GM21786 (cell line): ENCODE data around the gene MFGE8.
A peak's percentile ranks its signal among the peaks of the same experiment; 100 is the strongest.

Source experiments
- ATAC-seq: cut with Tn5 transposase; IDR thresholded peaks from one replicate; pipeline ENCODE4 v1.9.1; 2021; ENCODE audit not compliant: unreplicated experiment

Gene MFGE8

GRCh38 chr15:88900309-88900981 lies 12.7 kb downstream of the MFGE8 start:
- no peak for ATAC-seq

GRCh38 chr15:88899251-88899650 lies 13.9 kb downstream of the MFGE8 start:
- no peak for ATAC-seq

GRCh38 chr15:88898736-88899135 lies 14.4 kb downstream of the MFGE8 start:
- no peak for ATAC-seq

GRCh38 chr15:88897456-88898194 lies 15.6 kb downstream of the MFGE8 start:
- ATAC-seq: peak; percentile 45

GRCh38 chr15:88897142-88897455 lies 16.1 kb downstream of the MFGE8 start:
- ATAC-seq: no peak

- ATAC-seq: no peak
Observed at GRCh38 chr15:88896333-88897033, 16.7 kb downstream of the MFGE8 start.

GRCh38 chr15:88894819-88895767 lies 18.1 kb downstream of the MFGE8 start, which contains the start of gene HAPLN3:
Gene HAPLN3 (minus strand): TSS chr15:88895544. CDS start chr15:88887298, 8,246 bp downstream.
- ATAC-seq: peak; percentile 20

- peak; percentile 46 for ATAC-seq
Observed at GRCh38 chr15:88894348-88894818, 18.8 kb downstream of the MFGE8 start.

- ATAC-seq: no peak
Observed at GRCh38 chr15:88891540-88892254, 21.5 kb downstream of the MFGE8 start.

- no peak for ATAC-seq
Observed at GRCh38 chr15:88890495-88890894, 22.7 kb downstream of the MFGE8 start.

- no peak for ATAC-seq
Observed at GRCh38 chr15:88888719-88889118, 24.5 kb downstream of the MFGE8 start.

- ATAC-seq: no peak
Observed at GRCh38 chr15:88887068-88887580, 26.1 kb downstream of the MFGE8 start.

GRCh38 chr15:88882785-88883184 lies 30.4 kb downstream of the MFGE8 start:
- ATAC-seq: no peak

- ATAC-seq: no peak
Observed at GRCh38 chr15:88881775-88882174, 31.4 kb downstream of the MFGE8 start.

- ATAC-seq: no peak
Observed at GRCh38 chr15:88880944-88881740, 32.0 kb downstream of the MFGE8 start.

GRCh38 chr15:88878720-88879184 lies 34.4 kb downstream of the MFGE8 start:
- ATAC-seq: no peak

- no peak for ATAC-seq
Observed at GRCh38 chr15:88877906-88878305, 35.3 kb downstream of the MFGE8 start.

GRCh38 chr15:88877415-88877814 lies 35.8 kb downstream of the MFGE8 start:
- no peak for ATAC-seq

- ATAC-seq: no peak
Observed at GRCh38 chr15:88876573-88876972, 36.6 kb downstream of the MFGE8 start.
